HG02571 (cell line): Measurements from ENCODE around the gene ISG20L2.

Source experiments
- ATAC-seq: cut with Tn5 transposase; IDR thresholded peaks from one replicate; pipeline ENCODE4 v1.9.1; 2021; ENCODE audit warnings: mild to moderate bottlenecking, moderate library complexity; ENCODE audit not compliant: unreplicated experiment

Gene ISG20L2

DNA sequence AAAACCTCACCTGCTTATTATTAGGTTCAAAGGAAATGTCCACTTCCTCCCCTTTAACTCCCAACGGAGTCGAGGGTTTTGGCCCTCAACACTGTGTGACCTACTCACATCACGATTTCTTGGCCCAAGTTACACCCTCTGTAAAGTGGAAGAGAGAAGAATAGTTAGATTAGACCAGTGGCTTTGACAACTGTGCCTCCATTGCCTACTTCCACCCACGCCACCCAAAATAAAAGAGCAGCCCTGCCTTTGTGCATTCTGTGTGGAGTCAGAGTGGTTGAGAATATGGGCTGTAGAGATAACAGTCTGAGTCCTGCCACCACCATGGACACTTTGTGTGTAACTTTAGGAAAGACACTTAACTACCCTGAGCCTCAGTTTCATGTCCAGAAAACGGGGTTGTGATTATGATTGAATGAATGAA is 27.0 kb upstream of the ISG20L2 start:
- ATAC-seq = no peak

DNA sequence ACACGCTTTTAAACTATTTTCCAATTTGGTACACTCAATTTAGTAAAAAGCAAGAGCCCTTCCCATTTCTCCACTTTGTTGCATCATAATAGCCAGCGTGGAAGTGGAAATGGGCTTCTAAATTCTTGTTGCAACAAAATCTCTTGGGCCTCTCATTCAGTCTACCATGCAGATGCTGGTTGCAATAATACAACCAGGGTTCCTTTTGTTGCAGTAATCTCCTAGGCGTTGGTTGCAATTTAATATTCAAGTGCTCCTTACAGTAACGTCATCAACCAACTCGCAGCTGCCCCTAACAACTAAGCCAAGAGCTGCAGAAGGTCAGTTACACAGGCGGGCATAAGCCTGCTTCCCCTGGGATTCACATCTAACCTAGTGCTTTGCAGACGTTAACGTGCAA is 25.7 kb upstream of the ISG20L2 start:
- no peak for ATAC-seq

DNA sequence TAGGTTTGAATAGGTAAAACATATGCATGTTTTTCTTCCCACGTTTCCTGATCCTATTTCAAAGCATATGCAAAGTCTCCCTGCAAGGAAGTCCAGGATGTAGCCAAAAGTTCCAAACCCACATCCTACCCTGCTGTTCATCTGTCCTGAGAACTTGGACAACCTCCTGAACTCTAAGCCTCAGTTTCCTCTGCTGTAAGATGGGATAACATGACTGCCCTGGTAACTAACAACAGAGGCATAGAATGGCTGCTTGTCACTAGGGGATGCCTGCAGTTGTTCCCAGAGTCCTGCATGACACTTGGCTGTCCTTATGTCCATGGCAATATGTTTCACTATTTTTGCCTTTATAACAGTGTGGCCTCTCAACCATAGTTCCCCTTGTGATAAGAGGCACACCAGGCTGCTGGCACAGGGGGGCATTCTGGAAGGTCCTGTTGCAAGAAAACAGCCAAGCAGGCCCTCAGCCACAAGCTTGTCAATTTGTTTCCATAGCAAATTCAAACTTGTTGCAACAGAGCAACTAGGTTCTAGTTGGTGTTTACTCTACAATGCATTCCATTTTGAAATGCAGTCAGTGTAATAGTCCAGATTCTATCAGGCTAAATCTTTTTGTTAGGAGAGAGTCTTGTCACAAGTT is 24.4 kb upstream of the ISG20L2 start:
- no peak for ATAC-seq

DNA sequence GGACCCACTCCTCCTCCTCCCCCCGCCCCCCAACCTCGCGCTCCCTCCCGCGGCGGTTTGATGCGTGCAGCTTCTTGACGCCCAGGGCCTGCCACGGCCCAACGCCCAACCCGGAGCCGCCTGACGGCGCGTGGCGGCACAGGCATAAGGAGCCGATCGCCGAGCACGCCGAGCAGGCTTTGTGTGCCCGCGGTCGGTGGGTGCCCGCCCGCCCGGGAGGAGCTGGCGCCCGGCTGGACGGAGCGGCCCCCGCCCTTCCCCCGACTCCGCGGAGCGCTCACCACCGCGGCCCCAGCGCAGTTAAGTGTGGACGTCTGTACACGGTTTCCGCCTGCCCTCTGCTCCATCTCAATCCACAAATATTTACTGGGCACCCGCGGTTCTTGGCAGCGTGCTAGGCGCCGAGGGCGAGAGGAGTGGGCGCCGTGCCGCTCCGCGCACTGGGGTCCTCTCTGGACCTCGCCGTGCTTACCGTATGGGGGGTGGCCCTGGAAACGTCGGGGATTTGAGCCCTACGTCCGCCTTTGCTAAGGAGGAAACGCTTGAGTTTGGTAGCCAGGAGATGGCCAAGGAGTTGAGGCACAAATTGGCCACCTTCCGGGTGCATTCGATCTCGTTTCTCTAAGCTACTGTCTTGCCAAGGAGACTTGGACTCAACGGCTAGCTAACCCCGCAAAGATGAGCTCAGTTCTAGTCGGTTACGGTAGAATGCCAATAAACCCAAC is 23.4 kb upstream of the ISG20L2 start:
- peak; percentile 62 for ATAC-seq

DNA sequence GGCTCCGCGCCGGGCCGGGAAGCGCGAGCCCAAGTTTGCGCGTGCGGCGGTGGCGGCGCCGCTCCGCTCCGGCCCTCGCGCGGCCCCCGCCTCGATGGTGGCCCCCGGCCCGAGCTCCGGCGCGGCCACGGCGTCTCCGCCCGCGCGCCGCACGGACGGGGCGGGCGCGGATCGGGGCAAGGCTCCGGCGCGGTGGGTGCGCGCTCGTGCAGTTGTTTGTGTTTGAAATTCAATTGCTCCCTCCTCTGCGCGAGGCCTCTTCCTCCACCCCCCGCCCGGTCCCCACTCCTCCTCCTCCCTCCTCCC is 22.8 kb upstream of the ISG20L2 start, which contains the start of gene HDGF:
Gene HDGF (minus strand): TSS at position 225 of the 306 bp plus-strand sequence. CDS start 246 bp downstream, outside the sequence.
- ATAC-seq = peak; percentile 10

DNA sequence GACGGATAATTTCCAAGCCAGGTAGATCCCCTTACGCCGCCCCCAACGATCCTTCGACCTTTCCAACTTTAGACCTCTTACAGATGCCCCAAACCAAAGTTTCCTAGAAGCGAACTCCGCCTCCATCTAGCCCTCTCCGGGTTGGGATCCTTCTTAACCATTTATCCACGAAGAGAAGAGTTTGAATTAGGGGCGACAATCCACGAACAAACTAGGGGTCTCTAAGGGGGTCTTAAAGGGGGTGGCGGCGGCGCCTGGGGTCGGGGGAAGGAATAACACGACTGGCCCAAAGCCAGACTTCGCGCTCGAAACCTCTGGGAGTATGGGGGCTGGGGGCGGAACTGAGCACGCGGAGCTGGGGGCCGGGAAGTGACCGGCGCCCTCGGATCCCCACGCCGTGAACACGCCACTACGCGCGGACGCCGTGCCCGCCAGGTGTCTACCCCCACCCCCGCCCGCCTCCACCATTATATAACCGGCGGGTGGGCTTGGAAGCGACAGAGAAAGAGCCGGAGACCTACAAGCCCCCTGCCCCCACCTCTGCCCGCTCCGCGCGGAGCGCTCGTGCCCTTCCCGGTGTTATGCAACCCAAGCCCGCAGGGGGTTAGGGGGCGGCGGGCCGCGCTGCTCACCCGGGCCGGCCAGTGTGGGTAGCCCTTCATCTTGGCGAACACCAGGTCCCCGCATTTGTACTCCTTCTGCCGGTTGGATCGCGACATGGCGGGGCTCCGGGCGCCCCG is 22.3 kb upstream of the ISG20L2 start:
- ATAC-seq = peak; percentile 7

DNA sequence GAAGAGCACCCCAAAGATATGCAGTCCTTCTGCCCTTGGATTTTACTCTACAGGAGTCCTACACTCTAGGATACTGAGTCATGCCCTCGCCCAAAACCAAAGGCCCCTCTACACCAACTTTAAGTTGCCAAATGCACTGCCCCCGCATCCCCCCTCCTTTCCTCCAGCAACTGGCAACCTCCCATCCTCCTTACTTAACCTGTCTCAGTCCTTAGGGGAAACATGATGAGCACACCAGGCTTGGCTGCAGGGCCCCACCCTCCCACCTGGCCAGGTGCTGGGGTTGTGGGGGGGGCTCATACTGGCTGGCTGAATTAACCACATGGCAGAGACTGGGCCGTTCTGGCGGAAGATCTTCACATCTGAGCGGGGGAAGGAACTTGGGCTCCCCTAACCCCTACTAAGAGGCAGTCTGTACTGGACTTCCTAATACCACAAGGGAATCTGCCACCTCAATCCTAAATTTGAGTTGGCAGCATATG is 21.7 kb upstream of the ISG20L2 start:
- ATAC-seq = no peak

DNA sequence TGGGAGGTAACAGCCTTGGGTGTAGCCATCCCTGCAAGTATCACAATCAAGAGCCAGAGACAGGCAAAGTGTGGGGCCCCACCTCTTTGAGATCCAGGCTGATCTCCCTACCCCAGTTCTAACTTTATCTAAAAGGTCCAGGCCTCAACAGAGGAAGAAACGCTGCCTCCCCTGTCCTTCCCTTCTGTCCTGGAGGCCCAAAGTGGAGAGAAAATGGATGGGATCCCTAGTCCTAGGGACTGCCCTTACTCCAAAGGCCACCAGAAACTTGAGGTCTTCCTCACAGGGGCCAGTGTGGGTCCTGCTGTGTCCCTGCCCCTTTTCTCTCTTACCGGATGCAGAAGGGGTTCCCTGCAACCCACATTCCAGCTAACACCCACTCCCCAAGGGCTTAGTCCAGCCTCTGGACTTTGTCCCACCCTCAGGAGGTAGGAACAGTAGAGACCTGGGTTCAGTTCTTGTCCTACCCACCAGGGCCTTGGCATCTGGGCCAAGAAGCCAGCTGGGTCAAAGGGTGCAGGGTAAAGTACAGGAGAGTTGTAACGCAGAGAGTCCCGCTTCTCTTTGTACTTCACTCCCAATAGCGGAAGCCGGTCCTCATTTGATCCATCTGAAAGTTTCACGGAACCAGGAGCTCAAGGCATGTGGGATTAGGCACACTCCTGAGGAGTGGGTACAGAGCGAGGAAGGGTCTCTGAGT is 21.0 kb upstream of the ISG20L2 start:
- no peak for ATAC-seq

DNA sequence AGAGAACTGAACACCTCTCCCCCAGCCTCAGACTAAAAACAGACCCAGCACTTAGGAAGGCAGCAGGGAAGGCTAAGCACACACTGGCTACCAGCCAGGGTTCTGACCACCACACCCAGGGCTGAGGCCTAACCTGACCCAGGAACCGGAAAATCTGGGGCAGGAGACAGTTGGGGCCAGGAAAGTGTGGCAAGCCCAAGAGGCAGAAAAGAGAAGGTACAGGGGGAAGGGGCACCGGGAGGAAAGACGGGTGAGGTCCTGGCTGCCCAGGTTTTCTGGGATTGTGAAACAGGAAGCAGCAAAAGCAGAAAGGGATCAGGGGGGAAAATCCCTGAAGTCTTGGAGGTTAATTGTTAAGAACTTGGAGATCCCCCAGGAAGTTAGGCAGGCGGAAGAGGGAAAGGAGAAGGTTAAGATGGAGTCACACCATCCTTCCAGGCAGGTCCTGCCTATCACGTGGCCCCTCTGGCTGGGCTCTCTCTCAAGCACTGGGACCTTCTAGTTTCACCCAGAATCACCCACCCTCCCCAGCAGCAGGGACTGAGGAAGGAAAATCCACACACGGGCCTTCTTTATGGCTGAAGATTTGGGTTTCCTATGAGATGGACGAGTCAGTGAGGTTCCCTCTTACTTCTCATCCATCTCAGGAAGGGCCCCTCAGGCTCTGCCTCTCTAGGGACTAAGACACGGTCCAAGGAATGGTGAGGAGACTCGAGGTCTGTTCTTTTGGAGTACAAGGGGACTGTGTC is 20.3 kb upstream of the ISG20L2 start:
- no peak for ATAC-seq

DNA sequence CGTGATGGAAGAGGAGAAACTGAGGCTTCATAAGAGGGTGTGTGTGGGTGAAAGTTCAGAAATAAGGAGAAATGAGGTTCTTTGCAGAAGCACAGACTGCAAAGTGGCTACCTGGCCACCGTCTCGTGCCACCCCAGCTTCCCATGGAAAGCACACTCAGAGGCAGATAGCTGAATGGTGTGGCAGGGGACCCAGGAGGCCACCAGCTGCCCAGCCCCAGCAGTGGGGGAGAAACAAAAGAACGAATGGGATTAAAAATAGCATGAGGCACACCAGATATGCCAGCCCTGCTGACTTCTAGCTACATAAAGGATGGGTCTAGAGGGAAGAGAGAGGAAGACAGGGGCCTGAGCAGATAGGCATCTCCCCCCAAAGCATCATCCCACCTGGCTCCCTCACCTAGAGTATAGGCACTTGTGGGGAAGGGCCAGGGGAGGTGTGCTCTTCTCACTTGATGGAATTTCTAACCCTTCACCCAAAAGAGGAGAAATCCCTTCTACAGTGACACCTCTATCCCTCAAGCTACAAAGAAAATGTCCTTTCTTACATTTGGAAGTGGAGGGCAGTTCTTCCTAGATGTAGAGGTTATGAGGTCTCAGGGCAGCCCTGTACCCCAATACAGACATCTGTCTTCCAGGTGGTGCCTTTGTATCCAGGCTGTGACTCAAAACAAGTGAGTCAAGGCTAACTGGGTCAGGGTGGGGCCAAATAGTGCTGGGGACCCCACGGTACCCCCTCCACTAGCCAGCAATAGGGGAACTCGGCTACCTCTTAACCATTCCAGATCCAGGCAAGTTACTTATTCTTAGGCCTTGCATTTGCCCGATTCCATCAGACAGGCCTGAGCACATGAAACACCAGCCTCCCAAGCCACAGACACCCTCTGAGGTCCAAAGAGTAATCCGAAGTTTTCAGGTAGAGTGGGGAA is 19.4 kb upstream of the ISG20L2 start:
- ATAC-seq = no peak

DNA sequence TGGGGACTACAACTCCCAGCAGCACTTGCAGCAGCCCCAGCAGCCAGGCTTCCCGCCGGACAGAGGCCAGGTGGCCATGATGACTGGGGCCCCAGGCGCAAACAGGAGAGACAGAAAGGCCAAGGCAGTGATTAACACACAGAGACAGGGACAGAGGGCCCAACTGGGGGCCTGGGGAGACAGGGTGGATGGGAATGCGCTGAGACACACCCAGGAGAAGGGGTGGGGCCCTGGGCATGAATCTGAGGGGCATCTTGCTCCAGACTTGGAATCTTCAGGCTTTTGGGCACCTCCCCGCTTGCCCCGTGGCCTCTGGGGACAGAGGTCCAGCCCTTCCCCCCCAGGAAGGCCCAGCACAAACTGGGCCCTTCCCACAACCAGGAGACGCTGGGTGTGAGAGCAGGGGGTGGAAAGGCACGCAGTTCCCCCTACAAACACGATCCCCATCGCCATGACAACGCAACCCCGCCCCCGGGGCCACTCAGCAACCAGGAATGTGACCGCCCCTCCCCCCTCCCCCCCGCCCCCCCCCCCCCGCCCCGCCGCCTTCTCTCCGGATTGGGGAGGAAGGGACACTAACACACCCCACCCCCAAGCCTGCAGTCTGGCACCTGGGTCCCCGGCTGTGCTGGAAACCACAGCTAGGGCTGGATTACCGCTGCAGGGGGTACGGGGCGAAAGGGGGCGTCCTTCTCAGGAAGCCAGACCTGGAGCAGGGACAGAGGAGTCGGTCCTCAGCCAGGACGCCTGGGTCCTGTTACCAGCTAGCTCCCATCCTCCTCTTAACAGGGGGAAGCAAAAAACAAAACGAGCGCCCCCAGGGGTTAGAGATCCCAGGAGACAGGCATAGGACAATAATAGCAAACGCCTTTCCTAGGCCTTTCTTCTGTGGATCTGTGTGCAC is 18.4 kb upstream of the ISG20L2 start:
- no peak for ATAC-seq

DNA sequence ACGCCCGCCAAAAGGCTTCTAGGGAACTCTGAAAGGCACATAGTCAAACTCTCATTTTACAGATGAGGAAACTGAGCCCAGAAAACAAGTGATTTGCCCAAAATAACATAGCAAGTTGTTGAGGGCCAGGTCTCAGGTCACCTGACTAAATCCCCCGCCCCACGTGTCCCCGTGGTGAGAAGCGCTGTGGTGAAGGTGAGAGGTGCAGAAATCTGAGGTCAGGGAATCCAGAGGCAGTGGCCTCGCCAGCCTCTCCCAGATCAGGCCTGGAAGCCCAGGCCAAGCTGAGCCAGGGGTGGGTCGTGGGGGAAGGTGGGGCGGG is 17.8 kb upstream of the ISG20L2 start:
- no peak for ATAC-seq

DNA sequence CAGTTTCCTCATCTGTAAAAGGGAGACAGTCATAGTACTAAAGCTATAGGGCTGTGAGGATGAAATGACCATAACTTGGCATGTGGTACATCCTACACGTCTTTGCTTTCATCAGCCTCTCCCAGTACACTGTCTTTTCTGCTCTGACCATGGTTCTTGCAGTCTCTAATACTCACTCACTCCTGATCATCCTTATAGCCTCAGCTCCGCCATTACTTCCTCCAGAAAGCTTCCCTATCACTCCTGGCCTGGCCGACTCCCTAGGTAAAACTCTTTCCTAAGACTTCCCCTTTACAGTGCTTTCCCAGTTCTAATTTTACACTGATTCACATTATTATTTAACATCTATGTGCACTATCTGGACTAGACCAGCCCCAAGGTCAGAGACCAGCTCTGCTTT is 17.3 kb upstream of the ISG20L2 start:
- no peak for ATAC-seq

DNA sequence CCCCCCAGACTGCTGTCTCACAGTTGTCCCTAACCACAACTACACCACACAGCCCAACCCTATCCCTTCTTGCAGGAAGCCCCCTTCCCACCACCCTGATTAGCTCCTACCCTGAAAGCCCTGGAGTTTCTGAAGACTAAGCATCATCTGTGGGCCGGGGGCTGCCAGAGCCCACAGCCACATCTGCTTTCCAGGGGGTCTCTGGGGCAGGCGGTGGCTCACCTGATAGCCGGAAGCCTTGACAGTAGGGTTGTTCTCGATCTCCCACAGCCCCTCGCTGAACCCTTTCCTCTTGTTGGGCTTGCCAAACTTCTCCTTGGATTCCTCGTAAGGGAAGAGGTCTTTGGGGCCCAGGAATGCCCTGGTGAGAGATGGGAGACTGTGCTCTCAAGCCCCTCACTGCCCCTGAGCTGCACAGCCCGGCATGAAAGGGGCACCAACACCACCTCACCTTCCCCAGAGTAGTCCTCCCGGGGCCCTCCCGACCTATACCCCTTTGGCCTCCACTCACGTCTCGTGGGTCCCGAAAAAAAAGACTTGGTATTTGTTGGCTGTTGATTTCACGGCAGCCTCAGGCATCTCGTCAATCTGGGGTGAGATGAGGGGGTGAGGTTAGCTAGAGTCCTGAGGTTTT is 16.3 kb upstream of the ISG20L2 start:
- ATAC-seq = no peak

DNA sequence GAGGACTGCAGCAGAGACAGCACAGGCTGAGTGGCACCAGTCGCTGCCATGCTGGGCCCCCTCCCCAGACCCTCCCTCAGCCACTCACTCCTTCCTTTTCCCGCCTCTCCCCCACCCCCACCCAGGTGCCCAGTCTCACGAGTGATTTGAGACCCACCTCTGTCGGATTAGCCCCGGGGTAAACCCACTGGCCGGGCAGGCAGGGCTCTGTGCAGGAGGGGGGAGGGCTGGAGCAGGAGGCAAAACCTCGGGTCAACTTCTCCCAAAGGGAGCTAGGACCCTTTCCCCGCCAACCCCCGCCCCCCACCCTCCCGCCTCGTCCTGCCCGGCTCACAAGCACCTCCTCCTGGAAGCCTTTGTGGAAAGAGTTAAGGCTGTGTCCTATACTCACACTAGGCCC is 15.8 kb upstream of the ISG20L2 start:
- ATAC-seq = no peak

DNA sequence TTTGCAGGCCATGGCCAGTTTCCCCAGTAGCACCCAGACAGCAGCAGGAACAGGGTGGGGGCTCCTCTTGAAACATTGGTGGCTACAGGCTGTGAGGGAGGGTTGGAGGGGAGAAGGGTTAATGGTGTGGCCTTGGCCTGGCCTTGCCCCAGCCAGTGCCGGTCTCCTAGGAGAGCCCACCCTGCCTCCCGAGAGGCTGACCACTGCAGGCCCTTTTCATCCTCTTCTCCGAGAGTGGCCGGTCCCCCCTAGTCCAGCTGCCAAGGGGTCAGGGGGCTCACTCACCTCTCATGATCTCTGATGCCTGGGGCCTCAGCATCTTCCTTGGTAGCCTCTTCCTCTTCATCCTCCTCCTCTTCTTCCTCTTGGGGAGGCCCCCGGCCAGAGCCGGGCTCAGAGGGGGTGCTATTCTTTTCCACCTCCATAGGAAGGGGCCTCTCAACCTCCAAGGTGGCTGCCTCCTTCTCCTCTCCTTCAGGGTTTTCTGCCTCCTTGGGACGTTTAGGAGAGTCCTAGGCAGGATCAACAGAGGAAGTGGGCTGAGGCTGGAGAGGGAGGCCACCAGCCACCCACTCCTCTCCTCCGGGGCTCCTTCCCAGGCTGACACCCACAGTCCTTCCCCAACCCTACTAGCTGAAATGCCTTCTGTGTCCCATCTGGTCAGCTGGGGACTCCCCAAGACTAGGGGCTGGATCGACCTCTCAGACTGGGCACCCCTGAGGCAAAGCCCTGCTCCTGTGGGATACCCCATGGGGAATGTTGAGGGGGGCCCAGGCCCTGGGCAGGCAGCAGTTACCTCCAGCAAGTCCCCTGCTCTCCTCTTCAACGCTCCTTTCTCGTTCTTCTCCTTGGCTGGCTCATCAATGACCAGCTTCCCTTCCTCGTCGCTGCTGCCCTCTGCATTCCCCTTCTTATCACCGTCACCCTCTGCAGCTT is 15.1 kb upstream of the ISG20L2 start:
- no peak for ATAC-seq

DNA sequence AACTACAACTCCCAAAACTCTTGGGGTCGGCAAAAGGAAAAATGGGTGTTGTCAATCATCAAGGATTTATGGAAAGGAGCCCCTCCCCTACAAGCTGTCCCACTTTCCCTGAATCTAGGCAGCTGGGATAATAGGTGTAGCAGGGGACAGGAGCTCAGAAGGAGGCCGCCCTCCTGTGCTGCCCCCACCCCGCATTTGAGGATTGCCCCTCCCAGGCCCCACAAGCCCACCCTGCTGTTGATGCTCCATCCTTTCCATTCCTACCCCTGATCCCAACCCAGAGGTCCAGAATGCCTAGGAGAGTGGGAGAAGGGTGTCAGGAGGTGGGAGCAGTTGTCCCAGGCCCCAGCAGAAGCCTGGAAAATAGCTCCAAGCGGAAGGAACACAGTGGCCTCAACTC is 14.2 kb upstream of the ISG20L2 start:
- no peak for ATAC-seq
